Ammon's horn (tissue), 1 donor: Measurements from ENCODE around the gene TAS2R38.
"Not testable (repeated sequence)": the region's sequence is repeated elsewhere in the genome, so short reads cannot be mapped to it uniquely, and the experiment has no call there.

Experiments
- DNase-seq: peaks from one replicate; pipeline ENCODE4 v3.0.0-alpha.2; 2016; ENCODE audit warnings: low spot score

Gene TAS2R38

DNA sequence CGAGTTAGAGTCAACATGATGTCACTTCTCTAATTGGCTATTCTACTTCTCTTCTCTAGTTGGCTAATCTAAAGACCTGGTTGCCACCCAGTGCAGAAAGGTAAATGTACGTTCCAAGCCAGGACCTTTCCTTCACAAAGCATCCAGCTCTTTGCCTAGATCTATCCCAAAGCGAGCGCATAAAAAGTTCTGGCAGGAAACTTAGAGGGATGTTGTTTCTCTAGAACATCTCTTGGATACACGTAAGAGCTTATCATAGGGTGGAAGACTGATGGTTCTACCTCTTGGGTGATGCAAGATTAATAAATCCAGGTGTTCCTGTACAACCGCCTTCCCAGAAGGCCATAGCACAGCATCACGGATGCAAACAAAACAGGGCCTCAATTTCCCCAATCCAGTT lies at the start of gene TAS2R38:
TAS2R38 (minus strand) TSS at position 101 of the 400 bp plus-strand sequence; CDS start at position 17, 84 bp downstream.
- DNase-seq, result no peak

DNA sequence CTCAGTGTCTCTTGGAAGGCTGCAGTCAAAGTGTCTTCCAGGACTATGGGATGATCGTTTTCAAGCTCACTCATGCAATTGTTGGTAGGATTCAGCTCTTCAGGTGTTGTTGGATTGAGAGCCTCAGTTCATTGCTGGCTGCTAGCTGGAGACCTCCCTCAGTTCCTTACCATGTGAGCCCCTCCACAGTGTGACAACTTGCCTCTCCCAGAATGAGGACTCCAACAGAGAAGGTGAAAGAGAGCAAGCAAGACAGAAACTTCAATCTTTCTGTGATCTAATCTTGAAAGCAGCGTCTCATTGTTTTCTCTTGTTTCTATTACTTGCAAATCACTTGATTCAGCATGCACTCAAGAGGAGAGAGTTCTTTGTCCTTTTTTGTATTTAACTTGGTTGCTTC lies 44.6 kb upstream of the TAS2R38 start:
- no peak for DNase-seq

DNA sequence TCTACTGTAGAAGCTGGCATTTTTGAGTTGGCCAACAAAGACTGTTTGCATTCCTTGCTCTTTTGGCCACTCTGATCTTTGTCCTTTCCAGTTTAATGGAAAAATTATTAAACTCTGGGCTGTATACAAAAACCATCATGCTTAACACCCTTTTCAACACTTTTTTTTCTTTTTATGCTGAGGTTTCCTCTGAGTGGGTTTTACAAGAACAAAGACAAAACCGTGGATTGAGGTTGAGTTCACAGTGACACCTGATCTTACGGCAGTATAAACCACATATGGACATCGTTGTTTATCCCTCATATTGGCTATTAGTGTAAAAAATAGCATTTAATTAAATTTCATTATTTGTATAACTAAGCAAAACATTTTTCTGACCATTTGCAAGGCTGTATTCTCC lies 43.9 kb upstream of the TAS2R38 start:
- no peak for DNase-seq

- DNase-seq, result no peak
Observed at GRCh38 chr7:142012825-142013511, 39.4 kb upstream of the TAS2R38 start.

GRCh38 chr7:142010952-142011548 lies 37.5 kb upstream of the TAS2R38 start:
- DNase-seq, result no peak

DNA sequence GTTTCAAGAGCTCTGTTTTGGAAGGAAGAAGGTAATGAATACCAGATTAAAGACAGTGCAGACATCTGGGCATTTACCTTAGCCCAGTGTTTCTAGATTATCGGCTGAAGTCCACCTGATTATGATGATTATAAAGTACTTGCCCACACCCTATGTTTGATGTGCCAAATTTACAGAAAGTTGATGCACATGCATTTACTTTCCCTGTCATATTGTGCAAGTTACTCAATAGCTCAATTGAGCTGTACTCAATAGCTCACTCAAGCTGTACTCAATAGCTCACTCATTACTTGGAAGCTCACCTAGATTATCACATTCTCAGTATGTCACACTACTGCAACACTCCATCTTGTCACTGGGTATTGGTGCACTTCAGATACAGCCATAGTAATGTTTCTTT lies 35.6 kb upstream of the TAS2R38 start:
- DNase-seq, result no peak

- DNase-seq, result no peak
Observed at GRCh38 chr7:142006577-142006976, 33.0 kb upstream of the TAS2R38 start.

- DNase-seq, result no peak
Observed at GRCh38 chr7:142002179-142002578, 28.6 kb upstream of the TAS2R38 start.

- DNase-seq, result no peak
Observed at GRCh38 chr7:142001163-142001874, 27.7 kb upstream of the TAS2R38 start.

GRCh38 chr7:142000244-142000643 lies 26.7 kb upstream of the TAS2R38 start:
- no peak for DNase-seq

DNA sequence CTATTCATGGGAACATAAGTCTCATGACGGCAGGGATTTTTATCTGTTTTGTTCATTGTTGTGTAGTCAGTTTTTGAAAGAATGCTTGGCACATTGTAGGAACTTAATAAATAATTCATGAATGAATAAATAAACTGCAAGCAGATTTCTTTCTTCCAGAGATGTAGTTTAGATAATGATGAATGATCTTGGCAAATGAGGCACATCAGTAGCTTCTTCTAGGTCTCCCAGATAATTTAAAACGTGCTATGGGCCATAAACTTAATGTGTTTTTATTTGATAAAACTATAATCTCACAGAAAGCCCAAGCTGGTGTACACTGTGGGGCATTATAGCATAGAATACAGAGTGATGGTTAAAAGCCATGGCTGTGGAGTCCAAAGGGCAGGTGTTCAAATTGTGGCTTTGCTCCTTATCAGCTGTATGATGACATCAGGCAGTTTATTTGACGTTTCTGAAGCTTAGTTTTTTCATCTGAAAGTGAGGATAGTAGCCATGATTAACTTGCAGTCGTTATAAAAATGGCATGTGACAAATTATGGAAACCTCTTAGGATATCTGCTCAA lies 25.6 kb upstream of the TAS2R38 start:
- DNase-seq, result no peak

GRCh38 chr7:141993354-141993753 lies 19.8 kb upstream of the TAS2R38 start:
- no peak for DNase-seq

GRCh38 chr7:141992688-141993087 lies 19.1 kb upstream of the TAS2R38 start:
- DNase-seq, result no peak

- DNase-seq, result no peak
Observed at GRCh38 chr7:141992156-141992555, 18.6 kb upstream of the TAS2R38 start.

- DNase-seq, result no peak
Observed at GRCh38 chr7:141991140-141991539, 17.6 kb upstream of the TAS2R38 start.

GRCh38 chr7:141990011-141990725 lies 16.6 kb upstream of the TAS2R38 start:
- DNase-seq, result no peak

DNA sequence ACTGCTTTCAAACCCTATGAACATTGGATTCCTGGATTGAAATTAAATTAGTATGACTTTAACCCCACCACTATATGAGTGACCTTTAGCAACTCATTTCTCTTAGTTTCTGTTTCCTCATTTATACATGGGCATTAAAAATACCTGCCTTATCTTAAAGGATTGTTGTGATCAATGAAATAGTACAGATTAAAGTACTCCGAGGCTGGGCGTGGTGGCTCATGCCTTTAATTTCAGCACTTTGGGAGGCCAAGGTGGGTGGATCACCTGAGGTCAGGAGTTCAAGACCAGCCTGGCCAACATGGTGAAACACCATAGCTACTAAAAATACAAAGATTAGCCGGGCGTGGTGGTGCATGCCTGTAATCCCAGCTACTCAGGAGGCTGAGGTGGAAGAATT lies 14.2 kb upstream of the TAS2R38 start:
- not testable (repeated sequence) for DNase-seq

DNA sequence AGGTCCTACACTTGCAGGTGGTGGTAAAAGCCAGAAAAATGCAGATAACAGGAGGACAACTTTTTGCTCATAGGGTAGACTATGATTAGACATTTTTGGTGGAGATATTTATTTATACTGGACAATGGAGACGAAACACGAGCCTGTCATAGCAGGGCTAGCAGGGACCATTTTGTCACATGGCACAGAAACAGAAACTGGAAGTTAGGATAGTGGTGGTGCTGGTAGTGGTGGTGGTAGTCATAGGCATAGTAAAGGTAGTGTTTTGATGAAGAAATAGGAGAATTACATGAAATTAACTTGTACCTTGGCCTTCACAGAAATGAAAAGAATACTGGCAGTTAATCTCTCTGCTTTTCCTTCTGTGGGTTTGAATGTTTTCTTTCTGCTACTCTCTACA lies 13.3 kb upstream of the TAS2R38 start:
- DNase-seq, result no peak

DNA sequence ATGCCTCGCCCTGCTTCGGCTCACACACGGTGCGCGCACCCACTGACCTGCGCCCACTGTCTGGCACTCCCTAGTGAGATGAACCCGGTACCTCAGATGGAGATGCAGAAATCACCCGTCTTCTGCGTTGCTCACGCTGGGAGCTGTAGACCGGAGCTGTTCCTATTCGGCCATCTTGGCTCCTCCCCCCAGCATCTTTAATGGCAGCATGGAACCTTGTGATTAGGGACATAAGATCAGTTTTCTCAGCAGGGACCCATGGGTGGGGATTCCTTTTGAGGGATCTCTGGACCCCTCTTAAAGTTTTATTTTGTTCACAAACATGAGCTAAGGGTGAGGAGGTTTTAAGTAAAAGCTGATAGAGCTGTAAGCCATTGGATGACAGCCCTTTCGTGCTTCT lies 12.4 kb upstream of the TAS2R38 start:
- not testable (repeated sequence) for DNase-seq

DNA sequence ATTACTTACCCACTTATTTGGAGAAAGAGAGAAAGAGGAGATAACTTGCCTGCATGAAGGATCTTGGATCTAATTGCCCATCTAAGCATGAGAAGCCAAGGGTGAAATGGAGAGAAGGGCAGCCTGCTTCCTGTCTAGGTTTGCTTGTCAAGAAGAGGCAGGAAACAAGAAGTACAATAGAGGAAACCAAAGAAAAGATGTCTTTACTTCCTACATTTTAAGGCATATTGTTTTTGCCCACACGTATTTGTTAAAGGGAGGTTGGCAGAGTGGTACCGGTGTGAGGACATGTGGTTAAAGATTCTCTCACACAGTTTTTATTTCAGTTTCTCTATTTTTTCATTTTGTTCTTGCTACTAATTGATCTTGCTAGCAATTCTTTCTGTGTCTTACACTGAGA lies 6.0 kb upstream of the TAS2R38 start:
- no peak for DNase-seq

DNA sequence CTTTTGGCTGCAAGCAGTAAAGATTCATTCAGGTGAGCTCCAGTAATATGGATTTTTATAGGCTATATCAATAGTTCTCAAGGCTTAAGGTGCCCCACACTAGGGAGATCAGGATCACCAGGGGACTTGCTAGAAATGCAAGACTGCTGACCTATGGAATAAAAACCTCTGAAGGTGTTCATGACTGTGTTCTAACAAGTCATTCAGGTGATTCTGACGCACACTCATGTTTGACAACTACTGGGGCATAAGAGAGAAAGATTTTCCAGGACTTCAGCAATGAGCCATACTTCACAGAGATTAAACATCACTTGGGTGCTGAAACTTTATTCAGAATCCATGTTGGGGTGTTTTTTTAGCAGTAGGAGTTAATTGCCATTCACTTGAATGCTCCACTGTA lies 4.8 kb upstream of the TAS2R38 start:
- DNase-seq, result no peak

- DNase-seq, result no peak
Observed at GRCh38 chr7:141976524-141977245, 3.1 kb upstream of the TAS2R38 start.
